ENCODE results near the gene FOXP1.
A peak's percentile ranks its signal among the peaks of the same experiment; 100 is the strongest.

FOXP1 gene

DNA sequence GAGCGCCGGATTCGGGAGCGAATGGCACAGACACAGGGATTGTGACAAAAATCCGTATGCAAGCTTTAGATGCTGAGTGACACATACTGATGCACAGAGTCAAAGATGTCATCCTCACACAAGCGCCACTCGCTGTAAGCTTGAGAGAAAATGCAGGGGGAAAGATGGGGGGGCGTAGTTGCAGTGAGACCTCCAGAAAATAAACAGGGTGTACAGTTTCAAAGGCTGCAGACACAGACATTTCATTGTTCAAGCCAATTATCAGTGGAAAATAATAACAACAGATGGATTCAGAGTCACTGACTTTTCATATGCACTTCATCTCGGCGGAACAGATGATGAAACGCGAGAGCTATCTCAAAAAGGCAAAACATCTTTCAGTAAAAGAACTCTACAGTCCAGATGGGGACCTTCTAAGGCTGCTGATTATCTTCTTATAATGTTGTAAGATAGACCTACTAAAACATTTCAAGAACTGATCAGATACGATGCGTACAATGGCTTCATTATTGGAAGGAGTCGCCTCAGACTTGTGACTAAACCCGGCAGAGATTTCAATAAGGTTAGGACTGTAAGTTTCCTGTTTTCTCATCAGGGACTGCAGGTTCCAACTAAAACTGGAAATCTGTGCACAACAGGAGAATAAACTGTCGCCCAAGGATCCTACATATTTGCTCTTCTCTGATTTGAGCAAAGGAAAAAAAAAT is 275.4 kb downstream of the FOXP1 start:
- DNase-seq (ENCODE audit: low spot score) = no peak

- DNase-seq (ENCODE audit: low spot score) = peak; percentile 24
Observed at GRCh38 chr3:71305231-71306206, 278.0 kb downstream of the FOXP1 start.

DNA sequence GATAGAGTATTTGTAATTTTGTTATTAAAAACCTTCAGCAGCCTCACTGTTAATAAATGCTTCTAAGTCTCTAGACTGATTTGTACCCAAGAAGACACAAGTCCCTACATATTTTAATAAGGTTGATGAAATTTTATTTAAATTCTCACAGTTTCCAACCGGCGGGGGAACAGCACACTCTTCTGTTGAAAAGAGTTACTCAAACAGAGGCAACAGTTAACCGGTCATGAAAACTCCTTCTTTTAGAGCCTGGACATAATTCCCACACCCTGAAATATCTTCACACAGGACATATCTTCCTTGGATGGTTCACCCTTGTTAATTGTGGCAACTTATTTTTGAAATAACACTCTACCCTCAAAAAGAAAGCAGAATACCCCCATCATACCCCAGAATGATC is 278.8 kb downstream of the FOXP1 start:
- no peak for DNase-seq (ENCODE audit: low spot score)

DNA sequence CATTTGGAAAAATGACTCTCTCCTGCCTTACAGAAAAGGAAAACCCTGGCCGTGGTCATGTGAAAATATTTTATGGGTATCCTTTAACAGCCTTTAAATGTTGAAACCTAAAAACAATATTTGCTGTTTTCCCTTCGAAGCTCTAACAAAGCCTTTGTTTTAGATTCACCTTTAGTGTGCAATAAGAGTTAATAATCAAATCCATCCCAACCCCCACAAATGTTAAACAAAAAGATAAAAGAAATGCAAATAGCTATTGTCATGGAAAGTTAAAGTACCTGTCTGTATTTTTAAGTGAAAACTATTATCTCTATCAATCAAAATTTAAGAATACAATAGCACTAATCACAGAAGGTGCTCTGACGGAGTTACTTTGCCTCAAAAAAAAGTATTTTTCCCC is 279.3 kb downstream of the FOXP1 start:
- no peak for DNase-seq (ENCODE audit: low spot score)

- no peak for DNase-seq (ENCODE audit: low spot score)
Observed at GRCh38 chr3:71303627-71304200, 279.8 kb downstream of the FOXP1 start.

GRCh38 chr3:71302604-71303003 is 280.9 kb downstream of the FOXP1 start:
- no peak for DNase-seq (ENCODE audit: low spot score)

GRCh38 chr3:71300951-71301393 is 282.6 kb downstream of the FOXP1 start:
- no peak for DNase-seq (ENCODE audit: low spot score)

DNA sequence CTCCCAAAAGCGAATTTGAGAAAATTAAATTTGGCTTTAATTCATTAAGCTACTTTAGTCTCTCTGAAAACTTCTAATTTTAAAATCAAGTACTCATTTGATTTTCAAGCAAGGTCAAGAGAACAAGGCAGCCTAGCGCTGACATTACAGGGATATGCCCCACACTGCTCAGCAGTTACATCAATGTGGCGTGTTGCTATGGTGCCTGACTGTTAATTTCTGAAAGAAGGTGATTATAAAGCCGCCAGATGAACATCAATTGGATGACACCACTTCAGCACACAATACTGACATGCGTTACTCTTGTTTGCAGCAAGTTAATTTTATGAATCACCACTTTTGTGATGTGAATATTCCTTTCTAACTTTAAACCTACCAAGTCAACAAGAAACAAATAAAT is 284.4 kb downstream of the FOXP1 start:
- DNase-seq (ENCODE audit: low spot score) = no peak

- no peak for DNase-seq (ENCODE audit: low spot score)
Observed at GRCh38 chr3:71294919-71295318, 288.6 kb downstream of the FOXP1 start.

DNA sequence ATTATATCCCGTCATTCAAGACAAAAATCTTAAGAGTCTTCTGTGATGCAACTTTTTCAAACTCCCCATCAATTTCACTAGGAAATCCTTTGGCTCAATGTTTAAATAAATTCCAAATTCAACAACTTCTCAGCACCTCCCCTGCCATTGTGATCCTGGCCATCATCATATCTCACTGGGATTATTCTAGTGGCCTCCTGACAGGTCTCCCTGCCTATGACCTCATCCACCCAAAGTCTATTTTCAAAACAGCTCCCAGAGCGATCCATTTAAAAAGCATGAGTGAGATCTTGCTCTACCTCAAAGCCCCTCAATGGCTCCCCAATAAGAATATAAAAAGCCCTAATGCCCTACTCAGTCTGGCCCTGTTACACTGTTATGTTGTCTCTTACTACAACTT is 293.2 kb downstream of the FOXP1 start:
- DNase-seq (ENCODE audit: low spot score) = no peak

DNA sequence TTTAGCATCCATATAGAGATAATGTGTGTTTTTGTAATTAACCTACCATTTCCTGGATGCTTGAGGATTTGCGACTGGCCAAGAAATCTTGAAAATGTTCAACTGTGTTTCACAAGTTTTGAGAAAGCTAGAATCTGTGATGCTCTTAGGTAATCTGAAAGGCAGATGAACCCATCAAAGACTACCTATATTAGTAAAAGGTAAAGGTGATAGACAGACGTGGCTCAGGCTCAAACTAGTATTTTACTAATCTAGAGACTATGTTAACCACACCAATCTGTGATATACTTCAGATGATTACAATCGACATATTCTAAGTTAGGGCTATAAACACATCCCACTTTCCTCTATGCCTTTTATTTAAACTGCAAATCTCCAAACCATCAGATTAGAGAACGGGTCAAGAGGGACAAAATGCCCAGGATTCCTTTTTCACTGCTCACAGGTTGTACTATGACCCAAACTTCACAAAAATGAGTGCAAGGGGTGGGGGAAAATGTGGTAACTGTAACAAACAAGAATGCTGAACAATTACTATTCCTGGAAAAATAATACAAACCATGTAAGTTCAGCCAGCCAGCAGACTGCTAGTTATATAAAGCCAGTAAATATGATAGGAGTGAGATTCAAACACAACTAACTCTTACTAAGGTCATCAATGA is 295.1 kb downstream of the FOXP1 start:
- DNase-seq (ENCODE audit: low spot score) = no peak

- DNase-seq (ENCODE audit: low spot score) = no peak
Observed at GRCh38 chr3:71285086-71285485, 298.4 kb downstream of the FOXP1 start.

DNA sequence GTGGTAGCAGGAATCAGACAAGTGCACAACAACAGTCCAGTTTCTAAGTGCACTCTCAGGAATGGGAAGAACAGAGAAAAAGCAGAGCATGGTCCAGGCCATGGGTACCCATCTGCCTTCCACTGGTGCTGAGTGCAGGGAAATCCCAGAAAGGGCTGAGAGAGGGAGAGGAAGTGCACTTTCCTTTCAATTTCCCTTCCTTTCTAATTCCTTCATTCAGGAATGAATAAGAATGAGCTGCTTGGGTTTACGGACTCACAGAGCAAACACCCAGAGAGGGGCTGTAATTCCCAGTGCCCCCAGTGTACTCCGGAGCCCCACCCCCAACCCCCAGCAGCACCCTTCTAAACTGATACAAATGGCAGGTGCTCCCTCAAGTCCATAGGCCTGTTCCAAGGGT is 300.6 kb downstream of the FOXP1 start:
- DNase-seq (ENCODE audit: low spot score) = no peak

DNA sequence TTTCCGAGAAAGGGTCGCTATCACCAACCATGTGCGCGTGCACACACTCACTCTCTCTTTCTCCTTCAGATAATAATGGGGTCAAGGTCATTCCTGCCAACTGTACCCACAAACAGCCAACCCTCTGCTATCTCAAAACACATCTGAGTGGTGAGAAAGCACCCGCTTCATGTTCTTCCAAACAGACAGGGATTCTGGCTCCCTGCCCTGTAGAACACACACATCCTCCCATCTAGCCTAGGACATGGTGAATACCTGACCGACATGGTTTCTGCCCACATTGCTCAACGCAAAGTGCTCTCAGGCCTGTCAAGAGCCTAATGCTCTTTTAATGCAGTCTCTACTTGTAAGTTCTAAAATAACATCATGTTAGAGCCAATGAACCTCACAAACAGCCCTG is 302.2 kb downstream of the FOXP1 start:
- DNase-seq (ENCODE audit: low spot score) = no peak

DNA sequence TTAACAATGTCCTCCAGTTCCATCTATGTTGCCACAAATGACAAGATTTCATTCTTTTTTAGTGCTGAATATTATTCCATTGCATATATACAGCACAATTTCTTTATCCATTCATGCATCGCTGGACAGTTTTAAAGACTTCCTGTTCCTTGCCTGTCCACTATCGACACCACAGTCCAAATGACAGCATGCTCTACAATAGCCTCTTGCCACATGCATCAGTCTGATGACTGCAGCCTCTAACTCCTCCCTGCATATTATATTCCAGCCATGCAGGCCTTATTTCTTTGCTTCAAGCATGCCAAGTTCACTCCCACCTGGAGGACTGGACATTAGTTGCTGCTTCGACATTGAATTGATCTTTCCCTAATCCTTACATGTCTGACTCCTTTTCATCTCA is 306.2 kb downstream of the FOXP1 start:
- DNase-seq (ENCODE audit: low spot score) = no peak

GRCh38 chr3:71276531-71276930 is 307.0 kb downstream of the FOXP1 start:
- DNase-seq (ENCODE audit: low spot score) = no peak

DNA sequence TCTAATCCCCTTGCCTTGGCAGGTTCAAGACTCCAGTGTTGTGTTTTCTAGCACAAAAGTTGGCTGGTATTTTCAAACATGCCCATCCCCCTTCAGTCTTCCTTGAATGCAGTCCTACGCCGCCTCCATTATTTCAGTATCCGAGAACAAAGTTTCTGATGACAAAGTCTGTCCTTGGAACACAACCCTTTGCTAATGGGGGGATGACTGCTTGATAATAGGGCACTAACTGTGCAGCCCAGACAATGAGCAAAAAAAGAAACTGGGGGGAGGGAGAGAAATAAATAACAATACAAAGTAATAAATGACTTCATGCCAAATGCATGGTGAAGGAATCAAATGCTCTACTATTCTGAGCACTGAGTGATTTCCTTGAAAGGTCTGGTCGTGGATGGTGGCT is 310.1 kb downstream of the FOXP1 start:
- DNase-seq (ENCODE audit: low spot score) = no peak

GRCh38 chr3:71271596-71271995 is 311.9 kb downstream of the FOXP1 start:
- DNase-seq (ENCODE audit: low spot score) = no peak

GRCh38 chr3:71269906-71270305 is 313.6 kb downstream of the FOXP1 start:
- no peak for DNase-seq (ENCODE audit: low spot score)

- no peak for DNase-seq (ENCODE audit: low spot score)
Observed at GRCh38 chr3:71268462-71268999, 315.0 kb downstream of the FOXP1 start.

DNA sequence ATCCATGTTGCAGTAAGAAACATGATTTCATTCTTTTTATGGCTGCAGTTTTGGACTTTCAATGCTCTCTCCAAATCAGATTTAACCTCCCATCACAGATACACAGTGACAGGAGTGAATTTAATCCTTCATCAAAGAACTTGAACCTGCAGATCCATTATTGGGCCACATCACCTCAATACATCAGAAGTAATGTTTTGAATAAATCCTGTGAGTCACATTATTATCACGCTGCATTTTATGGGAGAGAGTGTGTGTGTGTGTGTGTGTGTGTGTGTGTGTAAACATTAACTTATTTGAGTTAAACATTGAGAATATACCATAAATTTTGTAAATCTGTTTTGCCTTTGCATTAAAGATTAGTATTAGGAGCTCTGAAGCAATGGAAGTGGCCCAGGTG is 316.7 kb downstream of the FOXP1 start:
- DNase-seq (ENCODE audit: low spot score) = no peak

DNA sequence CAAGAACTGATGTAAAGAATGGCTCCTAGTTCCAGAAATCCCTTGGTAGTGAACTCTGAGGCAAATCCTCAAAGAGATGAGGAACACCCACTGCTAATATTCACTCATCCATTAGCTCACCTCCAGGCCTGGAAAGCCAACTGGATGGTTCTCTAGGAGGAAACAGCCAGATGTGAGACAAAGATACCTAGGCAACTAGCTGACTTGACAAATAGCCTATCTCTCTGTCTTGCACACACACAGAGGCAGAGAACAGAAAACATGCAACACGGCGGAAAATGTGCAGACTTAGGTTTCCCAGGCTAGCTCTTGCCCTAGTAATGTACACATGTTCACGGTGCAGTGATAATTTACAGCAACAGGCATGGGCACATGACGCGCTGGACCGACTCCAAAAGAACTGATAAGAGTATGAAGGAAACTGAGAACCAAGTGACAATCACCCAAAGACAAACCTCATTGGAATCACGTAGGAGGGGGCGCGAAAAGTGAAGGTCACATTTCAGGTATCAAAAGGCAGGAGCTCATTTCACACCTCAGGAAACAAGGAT is 318.1 kb downstream of the FOXP1 start:
- no peak for DNase-seq (ENCODE audit: low spot score)
